GM18909 (cell line): ENCODE measurements around the gene FUT4.

Source experiments
- ATAC-seq: cut with Tn5 transposase; IDR thresholded peaks from one replicate; pipeline ENCODE4 v1.9.1; 2021; ENCODE audit warnings: mild to moderate bottlenecking; ENCODE audit not compliant: unreplicated experiment, poor library complexity

The FUT4 gene

GRCh38 chr11:94528551-94528950 lies 15.2 kb upstream of the FUT4 start:
- ATAC-seq = no peak

GRCh38 chr11:94532211-94532610 lies 11.5 kb upstream of the FUT4 start:
- ATAC-seq = no peak

GRCh38 chr11:94533206-94533605 lies 10.5 kb upstream of the FUT4 start:
- no peak for ATAC-seq

GRCh38 chr11:94533696-94534630 lies 9.8 kb upstream of the FUT4 start:
- no peak for ATAC-seq

- ATAC-seq = no peak
Observed at GRCh38 chr11:94536386-94536785, 7.3 kb upstream of the FUT4 start.

- ATAC-seq = no peak
Observed at GRCh38 chr11:94537031-94537600, 6.6 kb upstream of the FUT4 start.

GRCh38 chr11:94539420-94539819 lies 4.3 kb upstream of the FUT4 start:
- ATAC-seq = no peak

GRCh38 chr11:94544646-94545263 lies 1.0 kb downstream of the FUT4 start:
- ATAC-seq = no peak

- ATAC-seq = no peak
Observed at GRCh38 chr11:94545264-94546161, 1.8 kb downstream of the FUT4 start.

- ATAC-seq = no peak
Observed at GRCh38 chr11:94546162-94546470, 2.4 kb downstream of the FUT4 start.

- no peak for ATAC-seq
Observed at GRCh38 chr11:94546886-94547285, 3.2 kb downstream of the FUT4 start.

GRCh38 chr11:94549146-94549545 lies 5.4 kb downstream of the FUT4 start:
- ATAC-seq = no peak

- no peak for ATAC-seq
Observed at GRCh38 chr11:94550513-94550912, 6.8 kb downstream of the FUT4 start.

- ATAC-seq = no peak
Observed at GRCh38 chr11:94553938-94554337, 10.2 kb downstream of the FUT4 start.

GRCh38 chr11:94555752-94556329 lies 12.1 kb downstream of the FUT4 start:
- ATAC-seq = peak; percentile 44

- ATAC-seq = no peak
Observed at GRCh38 chr11:94557421-94557820, 13.7 kb downstream of the FUT4 start.

- peak; percentile 22 for ATAC-seq
Observed at GRCh38 chr11:94557992-94558391, 14.3 kb downstream of the FUT4 start.

- peak; percentile 52 for ATAC-seq
Observed at GRCh38 chr11:94558468-94558867, 14.7 kb downstream of the FUT4 start.

- ATAC-seq = no peak
Observed at GRCh38 chr11:94558932-94559331, 15.2 kb downstream of the FUT4 start.

GRCh38 chr11:94559361-94559760 lies 15.6 kb downstream of the FUT4 start:
- ATAC-seq = no peak
